GM19043 (cell line): ENCODE measurements around the gene SDR42E2.
"Not testable (repeated sequence)": the region's sequence is repeated elsewhere in the genome, so short reads cannot be mapped to it uniquely, and the experiment has no call there.

ENCODE experiments used
- ATAC-seq: cut with Tn5 transposase; IDR thresholded peaks from one replicate; pipeline ENCODE4 v1.9.1; 2021; ENCODE audit warnings: low read depth; ENCODE audit not compliant: unreplicated experiment

The SDR42E2 gene

DNA sequence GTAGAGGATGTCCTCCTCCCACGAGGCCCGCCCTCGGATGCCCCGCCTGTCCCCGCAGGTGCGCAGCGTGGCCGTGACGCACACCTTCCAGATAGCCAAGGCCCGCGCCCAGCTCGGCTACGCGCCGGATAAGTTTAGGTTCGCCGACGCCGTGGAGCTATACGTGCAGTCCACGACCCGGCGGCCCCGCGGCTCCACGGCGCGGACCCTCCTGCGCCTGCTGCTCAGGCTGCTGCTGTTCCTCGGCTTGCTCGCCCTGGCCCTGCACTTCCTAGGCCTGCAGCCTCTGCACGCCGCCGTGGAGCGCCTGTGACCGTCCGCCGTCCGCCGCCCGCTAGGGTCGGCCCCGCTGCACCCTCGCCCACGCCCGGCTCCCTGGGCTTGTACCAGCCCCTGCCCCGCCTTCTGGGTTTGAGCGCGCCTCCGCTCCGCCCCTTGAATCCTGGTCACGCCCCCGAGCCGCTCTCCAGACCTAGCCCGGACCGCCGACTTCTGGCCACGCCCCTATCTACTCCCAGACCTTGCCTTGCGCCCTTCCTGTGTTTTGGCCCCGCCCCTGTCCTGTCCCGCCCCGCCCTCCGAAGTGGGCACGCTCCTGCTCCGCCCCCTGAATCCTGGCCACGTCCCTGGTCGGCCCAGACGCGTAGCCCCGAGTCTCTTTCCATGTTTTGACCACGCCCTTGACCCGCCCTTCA, 27.9 kb downstream of the SDR42E2 start:
- ATAC-seq = peak; percentile 53

DNA sequence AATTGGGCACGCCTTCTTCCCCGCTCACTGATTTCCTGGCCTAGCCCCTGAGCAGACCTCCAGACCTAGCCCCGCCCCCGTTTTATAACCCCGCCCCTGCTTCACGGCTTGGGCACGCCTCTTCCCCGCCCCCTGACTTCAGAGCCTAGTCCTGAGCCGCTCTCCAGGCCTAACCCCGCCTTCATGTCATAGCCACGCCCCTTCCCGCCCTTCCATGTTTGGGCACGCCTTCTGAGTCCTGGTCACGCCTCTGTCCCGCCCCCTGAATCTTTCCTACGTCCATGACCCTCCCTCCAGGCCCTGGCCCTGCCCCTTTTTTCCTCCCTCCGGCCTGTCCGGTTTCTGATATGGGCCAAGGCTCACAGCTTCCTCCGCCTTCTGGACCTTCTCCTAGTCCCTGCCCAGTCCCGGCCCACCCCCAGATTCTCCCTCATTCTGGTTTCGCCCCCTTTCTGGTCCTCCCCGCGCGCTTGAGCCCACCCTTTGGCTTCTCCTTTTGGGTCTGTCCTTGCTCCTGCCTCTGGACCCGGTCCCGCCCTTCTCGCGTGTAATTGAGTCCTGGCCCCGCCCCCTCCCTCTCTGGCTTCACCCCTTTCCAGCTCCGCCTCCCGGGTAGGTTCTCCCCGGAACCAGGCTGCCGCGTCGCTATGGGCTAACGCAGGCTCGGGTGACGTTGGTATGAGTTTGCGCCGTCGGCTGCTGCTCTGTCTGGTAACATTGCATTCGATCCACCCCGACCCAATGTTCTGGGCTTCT, 28.6 kb downstream of the SDR42E2 start:
- ATAC-seq = peak; percentile 39

DNA sequence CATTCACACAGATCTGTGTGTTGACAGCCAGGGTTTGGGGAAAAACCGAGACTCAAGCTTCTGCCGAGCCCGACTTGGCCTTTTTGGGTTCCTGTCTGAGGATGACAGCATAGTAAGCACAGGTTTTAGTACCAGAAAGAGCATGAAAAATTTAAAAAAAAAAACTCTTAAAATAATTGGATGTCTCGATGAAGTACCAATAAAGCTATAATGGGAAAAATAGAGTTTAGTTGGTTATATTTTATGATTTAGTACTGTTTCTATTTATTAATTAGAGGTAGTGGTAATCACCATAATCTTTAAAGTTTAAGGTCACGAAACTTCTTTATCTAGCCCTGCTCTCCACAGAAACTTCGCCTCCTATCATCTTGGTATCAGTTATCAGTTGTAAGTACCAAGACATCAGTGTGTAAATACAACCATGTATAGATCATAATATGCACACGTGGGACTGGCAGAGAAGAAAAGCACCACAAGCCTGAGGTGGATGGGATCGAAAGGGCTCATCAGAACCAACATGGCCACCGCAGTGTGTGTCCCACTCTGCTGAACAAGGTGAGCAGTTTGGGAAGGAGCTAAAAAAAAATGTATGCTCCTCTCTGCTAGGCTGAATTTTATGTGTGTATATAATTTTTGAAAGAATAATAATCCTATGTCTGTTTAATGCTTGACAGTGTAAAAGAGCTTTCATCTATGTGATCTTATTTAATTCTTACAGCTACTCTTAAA, 29.4 kb downstream of the SDR42E2 start:
- no peak for ATAC-seq

DNA sequence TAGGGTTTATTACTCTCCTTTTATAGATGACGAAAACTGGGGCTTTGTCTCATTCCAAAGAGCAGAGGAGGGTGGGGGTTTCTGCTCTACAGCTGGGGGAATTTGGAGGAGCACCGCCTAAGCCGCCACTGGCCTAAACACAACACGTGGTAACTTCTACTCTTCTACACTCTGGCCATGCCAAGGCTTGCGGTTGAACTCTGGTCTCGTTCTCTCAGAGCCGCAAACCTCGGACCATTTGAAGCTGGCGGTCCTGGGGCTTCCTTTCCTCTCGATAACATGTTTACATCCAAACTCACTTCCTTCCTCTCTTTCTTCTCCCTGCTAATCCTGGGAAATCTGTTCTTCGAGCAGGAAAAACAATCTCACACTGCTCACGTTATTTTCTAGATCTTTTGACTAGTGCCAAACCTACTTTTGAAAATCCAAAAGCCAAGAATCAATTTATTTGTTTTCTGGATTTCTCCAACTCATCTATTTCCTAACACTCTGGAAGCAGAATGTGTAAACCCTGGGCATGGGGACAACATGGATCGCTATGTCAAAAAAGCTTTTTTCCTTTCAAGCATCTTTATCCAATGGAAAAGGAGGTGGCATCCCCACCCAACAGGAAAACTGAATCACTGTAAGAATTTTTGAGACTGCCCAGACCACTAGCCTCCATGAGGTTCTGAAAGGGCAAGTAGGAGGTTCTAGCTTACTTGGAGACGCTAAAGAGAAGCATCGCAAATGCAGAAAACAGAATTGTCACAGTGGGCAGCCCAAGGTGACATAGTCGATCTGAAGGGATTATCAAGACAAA, 30.2 kb downstream of the SDR42E2 start:
- ATAC-seq = no peak

DNA sequence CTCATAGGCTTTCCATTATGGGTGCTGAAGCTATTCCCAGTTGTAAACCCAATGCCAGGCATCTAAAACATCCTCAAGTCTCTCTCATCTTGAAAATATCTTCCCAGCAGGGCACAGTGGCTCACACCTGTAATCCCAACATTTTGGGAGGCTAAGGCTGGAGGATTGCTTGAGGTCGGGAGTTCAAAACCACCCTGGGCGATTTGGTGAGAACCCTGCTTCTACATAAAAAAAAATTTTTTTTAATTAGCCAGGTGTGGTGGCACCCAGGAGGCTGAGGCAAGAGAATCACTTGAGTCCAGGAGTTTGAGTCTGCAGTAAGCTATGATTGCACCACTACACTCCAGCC, 30.7 kb downstream of the SDR42E2 start:
- no peak for ATAC-seq

DNA sequence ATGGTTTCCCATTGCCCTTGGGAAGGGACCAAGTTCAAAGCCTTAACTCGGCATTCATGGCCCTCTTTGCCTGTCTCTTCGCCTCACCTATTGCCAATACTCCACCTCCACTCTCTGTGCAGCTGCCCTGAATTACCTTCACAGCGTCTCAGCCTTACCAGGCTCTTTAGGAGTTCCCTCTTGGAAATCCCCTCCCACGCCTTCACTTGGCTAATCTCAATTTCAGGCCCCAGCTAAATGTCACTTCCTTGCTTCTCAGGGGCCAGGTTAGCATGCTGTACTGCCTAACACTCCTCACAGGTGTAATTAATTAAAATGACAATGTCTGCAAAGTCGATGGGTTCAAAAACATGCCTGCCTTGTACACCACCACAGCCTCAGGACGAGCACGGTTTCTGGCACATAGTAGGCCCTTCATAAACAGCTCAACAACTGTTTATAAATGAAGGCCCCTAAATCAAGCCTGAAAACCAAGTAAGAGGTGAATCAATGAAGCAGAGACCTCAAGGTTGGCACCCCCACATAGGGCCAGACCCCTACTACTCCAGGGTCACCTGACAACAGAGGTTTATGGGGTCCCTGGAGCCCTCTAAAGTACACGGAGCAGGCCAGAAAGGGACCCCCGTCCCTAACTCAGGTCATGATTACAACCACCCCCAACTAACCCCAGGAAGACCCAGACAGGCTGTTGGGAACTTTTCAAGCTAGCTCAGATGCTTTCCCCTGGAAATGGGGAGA, 32.6 kb downstream of the SDR42E2 start:
- no peak for ATAC-seq

DNA sequence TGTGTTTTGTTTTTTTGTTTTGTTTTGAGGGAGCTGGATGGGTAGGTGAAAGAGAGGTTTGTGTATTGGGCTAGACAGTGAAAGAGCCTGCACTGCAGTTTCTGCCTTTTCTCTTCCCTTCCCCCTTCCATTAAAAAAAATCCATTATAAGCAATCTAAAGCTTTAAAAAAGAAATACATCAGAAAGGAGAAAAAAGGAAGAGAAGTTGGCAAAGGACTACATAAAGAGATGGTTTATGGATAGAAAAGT, 33.1 kb downstream of the SDR42E2 start:
- no peak for ATAC-seq

DNA sequence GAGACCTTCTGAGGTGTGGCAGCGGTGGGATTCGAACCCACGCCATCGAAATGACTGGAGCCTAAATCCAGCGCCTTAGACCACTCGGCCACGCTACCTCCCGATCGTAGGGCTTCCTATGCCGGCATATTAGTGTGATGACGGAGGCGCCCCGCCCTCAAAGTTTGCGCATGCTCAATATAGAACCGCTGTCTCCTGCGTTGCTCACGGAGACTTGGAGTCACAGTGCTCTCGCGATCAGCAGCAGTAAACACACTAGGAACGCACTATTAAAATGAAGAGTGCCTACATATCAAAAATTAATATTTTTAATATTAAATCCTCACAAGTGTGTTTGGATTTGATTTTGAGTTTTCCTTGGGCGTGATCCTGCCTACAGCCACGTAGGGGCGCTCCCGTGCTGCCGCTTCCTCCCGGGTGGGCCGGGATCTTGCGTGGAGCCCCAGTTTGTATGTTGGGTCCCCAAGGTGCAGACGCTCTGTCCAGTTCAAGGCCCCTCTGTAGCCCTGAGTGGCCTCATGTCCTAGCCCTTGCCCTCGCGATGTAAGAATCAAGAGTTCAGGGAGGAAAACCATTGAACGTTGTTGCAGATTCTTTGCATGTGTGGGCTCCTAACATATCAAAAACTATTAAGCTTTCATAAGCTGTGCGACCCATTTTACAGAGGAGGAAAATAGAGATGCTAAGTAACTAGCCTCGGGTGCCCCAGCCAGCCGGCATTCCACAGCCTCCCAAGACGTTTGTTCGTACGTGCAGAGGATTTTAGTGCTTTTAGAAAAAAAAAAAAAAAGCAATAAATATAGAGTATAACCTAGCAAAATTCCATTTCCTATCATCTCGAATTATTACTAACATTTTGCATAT, 33.6 kb downstream of the SDR42E2 start:
- no peak for ATAC-seq

DNA sequence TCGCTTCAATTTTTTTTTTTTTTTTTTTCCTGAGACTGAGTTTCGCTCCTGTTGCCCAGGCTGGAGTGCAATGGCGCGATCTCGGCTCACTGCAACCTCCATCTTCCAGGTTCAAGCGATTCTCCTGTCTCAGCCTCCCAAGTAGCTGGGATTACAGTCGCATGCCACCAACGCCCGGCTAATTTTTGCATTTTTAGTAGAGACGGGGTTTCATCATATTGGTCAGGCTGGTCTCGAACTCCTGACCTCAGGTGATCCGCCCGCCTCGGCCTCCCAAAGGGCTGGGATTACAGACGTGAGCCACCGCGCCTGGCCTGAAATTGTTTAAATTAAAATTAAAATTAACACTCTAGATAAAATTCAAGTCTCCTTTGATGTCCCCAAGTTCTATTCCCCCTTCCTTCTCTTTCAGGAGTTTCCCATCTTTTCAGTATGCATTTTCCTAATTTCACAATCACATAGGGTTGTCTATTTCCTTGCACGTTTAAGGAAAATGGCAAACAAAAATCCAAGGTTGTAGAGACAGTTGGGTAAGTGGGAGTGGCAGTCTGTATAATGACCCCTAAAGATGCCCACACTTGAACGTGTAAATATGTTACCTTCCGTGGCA, 34.4 kb downstream of the SDR42E2 start:
- ATAC-seq = not testable (repeated sequence)

DNA sequence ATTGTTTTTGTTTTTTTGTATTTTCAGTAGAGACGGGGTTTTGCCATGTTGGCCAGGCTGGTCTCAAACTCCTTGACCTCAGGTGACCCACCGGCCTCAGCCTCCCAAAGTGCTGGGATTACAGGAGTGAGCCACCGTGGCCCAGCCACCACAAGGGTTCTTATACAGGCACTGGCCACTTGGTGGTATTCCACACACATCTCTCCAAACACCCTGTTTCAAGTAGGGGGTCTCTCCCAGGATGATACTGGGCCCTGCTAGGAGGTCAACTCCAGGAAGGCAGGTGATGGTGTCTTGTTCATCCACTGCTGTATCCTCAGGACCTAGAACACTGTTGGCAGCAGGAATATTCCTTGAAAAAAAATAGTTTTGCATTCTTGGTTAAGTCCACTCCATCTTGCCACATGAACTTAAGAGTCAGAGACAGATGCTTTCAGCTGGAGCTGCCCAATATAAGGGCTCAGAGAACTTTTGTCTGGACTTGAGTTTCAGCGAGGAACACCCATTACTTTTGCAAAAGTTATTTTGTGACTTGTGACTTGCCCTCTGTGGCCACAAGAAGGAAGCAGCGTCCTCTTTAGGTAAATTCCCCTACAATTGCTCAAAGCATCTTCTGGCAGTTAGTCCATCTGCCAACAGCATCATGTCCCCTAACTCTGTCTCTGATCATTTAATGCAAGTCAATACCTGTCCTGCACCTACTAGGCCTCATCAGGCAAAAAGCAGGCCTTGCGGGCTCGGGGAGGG, 36.4 kb downstream of the SDR42E2 start:
- no peak for ATAC-seq

DNA sequence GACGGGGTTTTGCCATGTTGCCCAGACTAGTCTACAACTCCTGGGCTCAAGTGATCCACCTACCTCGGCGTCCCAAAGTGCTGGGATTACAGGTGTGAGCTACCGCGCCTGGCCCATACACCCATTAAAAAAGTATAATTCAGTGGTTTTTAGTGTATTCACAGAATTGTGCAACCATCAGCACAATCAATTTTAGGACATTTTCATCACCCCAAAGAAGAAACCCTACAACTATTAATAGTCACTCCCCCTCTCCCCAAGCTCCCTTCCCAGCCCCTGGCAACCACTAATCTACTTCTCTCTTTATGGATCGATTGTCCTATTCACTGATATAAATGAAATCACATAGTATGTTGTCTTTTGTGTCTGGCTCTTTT, 39.9 kb downstream of the SDR42E2 start:
- no peak for ATAC-seq

DNA sequence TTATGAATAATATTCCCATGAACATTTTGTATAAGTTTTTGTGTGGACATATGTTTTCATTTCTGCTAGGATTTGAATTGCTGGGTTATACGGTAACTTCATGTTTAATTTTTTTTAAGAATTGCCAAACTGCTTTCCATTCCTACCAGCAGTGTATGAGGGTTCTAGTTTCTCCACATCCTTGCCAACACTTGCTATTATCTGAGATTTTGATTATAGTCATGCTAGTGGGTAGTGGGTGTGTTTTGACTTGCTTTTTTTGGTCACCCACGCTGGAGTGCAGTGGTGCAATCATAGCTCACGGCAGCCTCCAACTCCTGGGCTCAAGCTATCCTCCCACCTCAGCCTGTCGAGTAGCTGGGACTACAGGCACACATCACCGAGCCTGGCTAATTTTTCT, 40.8 kb downstream of the SDR42E2 start:
- ATAC-seq = no peak

DNA sequence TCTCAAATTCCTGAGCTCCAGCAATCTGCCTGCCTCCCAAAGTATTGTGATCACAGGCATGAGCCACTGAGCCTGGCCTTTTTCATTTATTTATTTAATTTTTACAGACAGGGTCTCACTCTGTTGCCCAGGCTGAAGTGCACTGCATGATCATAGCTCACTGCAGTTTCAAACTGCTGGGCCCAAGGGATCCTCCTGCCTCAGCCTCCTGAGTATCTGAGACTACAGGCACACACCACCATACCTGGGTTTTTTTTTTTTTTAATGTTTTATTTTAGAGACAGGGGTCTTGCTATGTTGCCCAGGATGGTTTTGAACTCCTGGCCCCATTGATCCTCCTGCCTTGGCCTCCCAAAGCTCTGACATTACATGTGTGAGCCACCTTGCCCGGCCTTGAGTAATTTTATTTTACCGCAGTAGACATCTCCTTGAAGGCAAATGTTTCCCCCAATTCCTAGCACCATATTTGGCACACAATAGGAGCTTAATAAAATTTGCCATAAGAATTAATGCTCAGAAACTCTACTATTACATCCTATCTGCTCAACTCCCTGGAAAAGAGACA, 41.9 kb downstream of the SDR42E2 start:
- ATAC-seq = no peak

DNA sequence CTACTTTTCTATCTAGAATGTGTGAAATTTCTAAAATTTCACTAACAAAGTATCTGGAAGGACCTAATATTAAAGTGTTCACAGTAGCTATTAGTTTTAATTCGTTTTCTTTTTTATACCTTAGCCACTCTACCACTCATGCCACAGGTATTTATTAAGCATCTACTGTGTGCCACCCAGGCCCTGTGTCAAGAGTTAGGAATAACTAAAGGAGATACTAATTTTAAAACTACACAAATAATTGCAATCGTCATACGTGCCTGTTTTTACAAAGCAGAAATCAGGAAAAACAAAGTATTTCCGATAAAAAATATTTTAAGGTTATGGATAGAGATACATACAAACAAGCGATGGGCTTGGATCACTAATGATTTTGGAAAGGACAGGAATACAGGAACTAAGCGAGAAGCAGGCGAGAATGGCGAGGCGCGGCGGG, 43.3 kb downstream of the SDR42E2 start:
- ATAC-seq = no peak

DNA sequence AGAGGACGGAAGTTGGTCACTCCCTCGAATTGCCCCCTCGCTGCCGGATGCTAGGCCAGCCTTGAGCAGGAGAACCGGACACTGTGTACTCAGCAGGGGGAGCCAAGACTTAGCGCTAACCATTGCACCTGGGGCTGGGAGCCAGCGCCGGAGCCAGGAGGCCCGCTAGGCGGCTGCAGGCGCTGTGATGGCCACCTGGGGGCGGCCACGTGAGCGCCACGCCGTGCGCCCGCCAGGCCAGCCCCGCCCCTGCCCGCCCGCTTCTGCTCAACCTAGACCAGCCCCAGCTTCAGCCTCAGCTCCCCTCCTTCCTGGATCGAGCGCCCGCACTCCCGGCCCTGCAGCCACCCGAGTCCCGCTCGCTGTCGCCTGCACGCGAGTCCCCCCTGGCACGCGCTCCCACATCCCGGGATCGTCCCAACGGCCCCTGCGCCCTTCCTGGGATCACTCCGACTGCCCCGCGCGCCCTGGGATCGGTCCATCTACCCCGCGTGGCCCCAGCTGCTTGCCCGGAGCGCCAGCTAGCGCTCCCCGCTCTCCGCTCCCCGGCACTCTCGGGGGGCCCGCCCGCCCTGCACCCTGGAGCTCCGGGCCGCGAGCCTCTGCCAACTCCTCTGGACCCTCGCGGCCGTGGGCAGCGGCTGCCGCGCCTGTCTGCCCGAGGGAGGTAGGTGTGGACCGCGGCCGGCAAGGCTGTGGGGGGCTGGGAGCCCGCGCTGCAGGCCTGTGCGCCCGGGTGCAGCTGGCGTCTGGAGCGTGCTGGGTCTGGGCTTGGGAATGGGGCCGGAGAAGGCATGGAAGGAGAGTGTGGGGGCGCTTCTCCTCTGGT, 43.9 kb downstream of the SDR42E2 start, which contains the start of gene EEF2K:
Gene EEF2K (plus strand): TSS at position 266 of the 829 bp plus-strand sequence. CDS start 19,452 bp downstream, outside the sequence.
- ATAC-seq = peak; percentile 90

DNA sequence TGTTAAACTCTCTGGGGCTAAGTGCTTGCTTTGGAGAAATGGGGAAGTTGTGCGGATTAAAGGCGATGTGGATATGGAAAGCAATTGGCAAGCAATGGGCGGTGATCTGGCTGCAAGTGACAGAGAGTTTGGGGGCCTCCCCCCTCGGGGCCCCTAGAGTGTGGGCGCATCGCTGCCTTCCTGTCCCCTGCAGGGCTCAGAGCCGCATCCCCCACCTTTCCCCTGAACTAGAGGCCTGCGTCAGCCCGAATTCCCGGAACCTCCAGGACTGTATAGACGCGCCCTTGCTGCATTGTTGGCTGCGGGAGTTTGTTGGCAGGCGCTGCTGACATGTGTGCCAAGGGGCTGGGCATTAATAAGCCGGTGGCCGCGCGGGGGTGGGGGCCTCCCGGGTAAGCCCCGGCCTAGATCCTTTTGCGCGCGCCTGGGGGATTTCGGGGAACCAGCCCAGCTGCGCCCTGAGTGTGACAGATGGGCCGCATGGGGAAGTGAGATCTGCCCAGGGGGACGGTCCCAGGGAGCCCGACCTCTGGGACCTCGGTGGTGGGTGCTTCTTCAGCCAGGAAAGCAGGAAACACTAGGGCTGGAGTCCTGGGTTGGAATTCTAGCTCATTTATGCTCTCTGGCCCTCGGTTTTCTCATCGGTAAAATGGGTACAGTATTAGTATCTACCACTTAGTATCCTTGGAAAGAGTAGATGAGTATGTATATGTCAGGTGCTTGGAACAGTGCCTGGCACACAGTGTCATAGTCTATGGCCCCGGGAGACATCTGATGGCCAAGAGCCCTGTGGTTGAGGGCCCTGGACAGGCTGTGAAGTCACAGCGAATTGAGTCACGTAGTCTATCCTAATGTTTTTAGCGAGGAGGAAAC, 44.8 kb downstream of the SDR42E2 start:
- peak; percentile 37 for ATAC-seq
